ENCODE results near the gene BRCA1. TPM values are rescaled to one million over a fixed set of nuclear protein-coding genes. Genes with fewer than 3 reads are reported as not detected.

BRCA1 gene
- total RNA-seq, 1 donor from 2014 or later, result 6.0 TPM

DNA sequence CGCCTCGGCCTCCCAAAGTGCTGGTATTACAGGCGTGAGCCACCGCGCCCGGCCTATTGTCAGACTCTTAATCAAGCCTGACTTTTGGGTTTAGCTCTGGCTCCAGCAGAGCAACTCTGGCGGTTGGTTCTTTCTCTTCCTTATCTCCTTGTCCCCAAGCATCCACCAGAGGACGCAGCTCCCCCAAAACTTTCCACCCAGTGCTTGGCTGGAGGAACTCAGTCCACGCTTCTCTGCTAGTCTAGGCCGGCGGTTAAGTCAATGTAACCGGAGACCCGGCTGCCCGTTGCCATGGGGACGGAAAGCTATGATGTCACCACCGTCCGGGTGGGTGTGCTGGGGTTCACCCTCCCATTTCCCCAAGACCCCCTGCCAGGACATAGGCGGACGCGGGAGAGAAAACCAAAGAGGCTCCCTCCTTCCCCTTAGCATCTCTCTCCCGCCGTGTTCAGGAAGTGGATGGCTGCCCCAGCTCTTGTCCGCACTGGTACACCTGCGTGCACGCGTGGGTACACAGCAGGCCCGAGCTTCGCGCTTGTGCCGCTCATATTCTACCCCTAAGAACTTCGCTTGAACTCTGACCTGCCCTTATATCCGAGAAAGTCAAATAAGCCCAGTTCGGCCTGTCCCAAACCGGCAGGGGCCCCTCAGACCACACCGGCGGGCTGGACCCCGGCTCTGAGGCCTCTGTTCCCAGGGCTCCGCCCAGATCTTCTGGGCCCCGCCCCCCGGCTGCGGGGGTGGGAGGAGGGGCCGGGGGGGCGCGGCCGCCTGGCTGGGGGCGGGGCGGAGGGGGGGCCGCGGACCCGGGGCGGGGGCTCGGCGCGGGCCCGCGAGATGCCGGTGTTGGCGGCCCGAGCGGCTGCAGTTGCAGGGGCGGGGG, 100.5 kb downstream of the BRCA1 start, which contains the start of gene RND2:
TSS of gene RND2 (plus strand) at position 825 of the 883 bp plus-strand sequence. CDS start 117 bp downstream, outside the sequence.
- peak within 1 kb of the TSS; percentile 84 for H3K4me3 Mint-ChIP-seq (ENCODE audit: unreplicated experiment)
- no peaks in the 10 kb centered on the region for H3K36me3 Mint-ChIP-seq (ENCODE audit: low read depth, unreplicated experiment)
- H3K27me3 ChIP-seq (ENCODE audit: insufficient read depth, low read length), result no peaks in the 10 kb centered on the region
- peak; percentile 90 for DNase-seq (ENCODE audit: low read depth)
- H2AFZ ChIP-seq (ENCODE audit: low read depth, low read length), result peak within 1 kb of the TSS; percentile 98
- no peaks in the 10 kb centered on the region for H3K36me3 ChIP-seq (ENCODE audit: insufficient read depth, low read length)
- TF ChIP-seq, protein P1, sequence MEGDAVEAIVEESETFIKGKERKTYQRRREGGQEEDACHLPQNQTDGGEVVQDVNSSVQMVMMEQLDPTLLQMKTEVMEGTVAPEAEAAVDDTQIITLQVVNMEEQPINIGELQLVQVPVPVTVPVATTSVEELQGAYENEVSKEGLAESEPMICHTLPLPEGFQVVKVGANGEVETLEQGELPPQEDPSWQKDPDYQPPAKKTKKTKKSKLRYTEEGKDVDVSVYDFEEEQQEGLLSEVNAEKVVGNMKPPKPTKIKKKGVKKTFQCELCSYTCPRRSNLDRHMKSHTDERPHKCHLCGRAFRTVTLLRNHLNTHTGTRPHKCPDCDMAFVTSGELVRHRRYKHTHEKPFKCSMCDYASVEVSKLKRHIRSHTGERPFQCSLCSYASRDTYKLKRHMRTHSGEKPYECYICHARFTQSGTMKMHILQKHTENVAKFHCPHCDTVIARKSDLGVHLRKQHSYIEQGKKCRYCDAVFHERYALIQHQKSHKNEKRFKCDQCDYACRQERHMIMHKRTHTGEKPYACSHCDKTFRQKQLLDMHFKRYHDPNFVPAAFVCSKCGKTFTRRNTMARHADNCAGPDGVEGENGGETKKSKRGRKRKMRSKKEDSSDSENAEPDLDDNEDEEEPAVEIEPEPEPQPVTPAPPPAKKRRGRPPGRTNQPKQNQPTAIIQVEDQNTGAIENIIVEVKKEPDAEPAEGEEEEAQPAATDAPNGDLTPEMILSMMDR (IDR thresholded peaks at IDR 0.05; ENCODE audit: insufficient read depth, low read depth, low read length), result peak; percentile 71
- no peak for TF ChIP-seq EZH2 (IDR thresholded peaks at IDR 0.05; ENCODE audit: insufficient read depth, low read length)
- peaks cover 8% of the 10 kb centered on the region for H3K4me1 Mint-ChIP-seq (ENCODE audit: low read depth, unreplicated experiment)
- FAIRE-seq, result peak; percentile 70
- peak within 1 kb of the TSS; percentile 100 for H3K4me2 ChIP-seq (ENCODE audit: low read length)
- H3K9ac ChIP-seq (ENCODE audit: low read length), result peak within 1 kb of the TSS; percentile 89
- peaks cover 6% of the 10 kb centered on the region for H3K27me3 Mint-ChIP-seq (ENCODE audit: low read depth, unreplicated experiment)
- peak within 1 kb of the TSS; percentile 67 for H3K27ac ChIP-seq (ENCODE audit: low read depth, low read length)
- H3K9me3 ChIP-seq (ENCODE audit: insufficient read depth, low read depth, low read length), result no peaks in the 10 kb centered on the region
- peak within 1 kb of the TSS; percentile 70 for H3K27ac Mint-ChIP-seq (ENCODE audit: unreplicated experiment)
- H3K4me1 ChIP-seq (ENCODE audit: insufficient read depth, low read length), result peaks cover 23% of the 10 kb centered on the region
- no peaks in the 10 kb centered on the region for H4K20me1 ChIP-seq (ENCODE audit: insufficient read depth, low read length)
- no peaks in the 10 kb centered on the region for H3K9me3 Mint-ChIP-seq (ENCODE audit: unreplicated experiment)
- peak within 1 kb of the TSS; percentile 91 for H3K4me3 ChIP-seq (ENCODE audit: insufficient read depth, low read depth, low read length)
- H3K79me2 ChIP-seq (ENCODE audit: insufficient read depth, low read length), result peaks cover 23% of the 10 kb centered on the region

DNA sequence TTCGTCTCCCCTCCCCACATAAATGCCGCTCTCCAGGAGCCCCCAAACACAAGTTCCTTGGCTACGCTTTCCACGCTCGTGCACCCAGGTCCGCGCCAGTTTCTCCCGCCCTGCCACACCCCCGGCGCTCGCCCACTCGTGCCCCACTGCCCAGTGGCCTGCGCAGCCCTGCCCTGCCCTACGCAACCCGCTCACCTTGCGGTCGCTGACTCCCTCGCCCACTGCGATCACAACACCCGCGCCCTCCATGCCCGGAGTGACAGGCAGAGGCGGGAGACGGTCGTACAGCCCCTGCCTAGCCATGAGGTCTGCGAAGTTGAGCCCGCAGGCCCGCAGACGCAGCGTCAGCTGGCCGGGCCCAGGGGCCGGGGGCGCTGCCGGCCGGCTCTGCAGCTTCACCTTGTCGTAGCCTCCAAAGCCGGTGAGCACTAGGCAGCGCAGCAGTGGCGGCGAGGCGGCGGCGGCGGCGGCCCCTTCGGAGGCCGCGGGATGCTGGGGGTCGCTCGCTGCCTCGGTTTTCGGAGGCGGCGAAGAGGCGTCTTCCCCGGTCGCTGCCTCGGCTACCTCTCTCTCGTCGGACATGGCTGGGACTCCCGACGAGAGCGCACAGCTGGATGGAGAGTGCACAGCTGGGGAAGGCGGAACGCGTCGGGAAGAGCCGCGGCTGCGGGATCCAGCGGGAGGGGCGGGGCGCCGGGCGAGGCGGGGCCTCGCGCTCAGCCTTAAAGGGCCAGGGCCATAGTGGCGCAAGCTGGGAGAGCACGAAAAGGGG, 103.2 kb downstream of the BRCA1 start, which contains the start of gene VAT1:
TSS of gene VAT1 (minus strand) at position 645 of the 772 bp plus-strand sequence. CDS start at position 582, 63 bp downstream.
- peak within 1 kb of the TSS; percentile 97 for H3K4me3 Mint-ChIP-seq (ENCODE audit: unreplicated experiment)
- H3K9ac ChIP-seq (ENCODE audit: low read length), result peak within 1 kb of the TSS; percentile 86
- H3K9me3 Mint-ChIP-seq (ENCODE audit: unreplicated experiment), result no peaks in the 10 kb centered on the region
- FAIRE-seq (no peak), DNase-seq (ENCODE audit: low read depth) (peak; percentile 33)
- H2AFZ ChIP-seq (ENCODE audit: low read depth, low read length), result peak within 1 kb of the TSS; percentile 93
- peaks cover 27% of the 10 kb centered on the region for H3K4me1 Mint-ChIP-seq (ENCODE audit: low read depth, unreplicated experiment)
- no peaks in the 10 kb centered on the region for H3K27me3 ChIP-seq (ENCODE audit: insufficient read depth, low read length)
- H3K27ac Mint-ChIP-seq (ENCODE audit: unreplicated experiment), result peak within 1 kb of the TSS; percentile 93
- peaks cover 15% of the 10 kb centered on the region for H4K20me1 ChIP-seq (ENCODE audit: insufficient read depth, low read length)
- no peaks in the 10 kb centered on the region for H3K9me3 ChIP-seq (ENCODE audit: insufficient read depth, low read depth, low read length)
- H3K4me3 ChIP-seq (ENCODE audit: insufficient read depth, low read depth, low read length), result peak within 1 kb of the TSS; percentile 95
- no peak for TF ChIP-seq EZH2 (IDR thresholded peaks at IDR 0.05; ENCODE audit: insufficient read depth, low read length)
- TF ChIP-seq, protein P1 (IDR thresholded peaks at IDR 0.05; ENCODE audit: insufficient read depth, low read depth, low read length), result no peak
- H3K4me1 ChIP-seq (ENCODE audit: insufficient read depth, low read length), result peaks cover 31% of the 10 kb centered on the region
- H3K79me2 ChIP-seq (ENCODE audit: insufficient read depth, low read length), result peaks cover 42% of the 10 kb centered on the region
- H3K27me3 Mint-ChIP-seq (ENCODE audit: low read depth, unreplicated experiment), result no peaks in the 10 kb centered on the region
- peak within 1 kb of the TSS; percentile 55 for H3K27ac ChIP-seq (ENCODE audit: low read depth, low read length)
- H3K4me2 ChIP-seq (ENCODE audit: low read length), result peak within 1 kb of the TSS; percentile 90
- peaks cover 6% of the 10 kb centered on the region for H3K36me3 ChIP-seq (ENCODE audit: insufficient read depth, low read length)
- H3K36me3 Mint-ChIP-seq (ENCODE audit: low read depth, unreplicated experiment), result peaks cover 8% of the 10 kb centered on the region

Measured in astrocyte (in vitro differentiated cells and primary cell).